Esophagus muscularis mucosa (tissue), 4 donors: Measurements from ENCODE around the gene CACNA2D3. TPM values are rescaled to one million over a fixed set of nuclear protein-coding genes. Genes with fewer than 3 reads are reported as not detected.
A peak's percentile ranks its signal among the peaks of the same experiment; 100 is the strongest.

Experiments used
- DNase-seq: peaks from one replicate; pipeline ENCODE4 v3.0.0-alpha.2; 2017; ENCODE audit errors: extremely low spot score
- H3K27ac ChIP-seq, 4 donors: fragments of 200-600 bp; sonication (generic); replicated peaks in 1 of 4; 1 replicate in 3 of 4; 2 replicates in 1 of 4; pipeline ENCODE4 v1.5.1; 2016 to 2019; ENCODE audit warnings: mild to moderate bottlenecking in 1 of 4
- H3K27me3 ChIP-seq, 4 donors: fragments of 200-600 bp; sonication (generic); one replicate each; pipeline versions ENCODE4 v1.5.1 to v1.6.0; 2016 to 2019
- H3K36me3 ChIP-seq, 4 donors: fragments of 200-600 bp; sonication (generic); one replicate each; pipeline ENCODE4 v1.5.1; 2016 to 2019
- H3K4me1 ChIP-seq, 4 donors: fragments of 200-600 bp; sonication (generic); one replicate each; pipeline ENCODE4 v1.5.1; 2016 to 2019
- H3K4me3 ChIP-seq, 4 donors: fragments of 200-600 bp; sonication (generic); 1 replicate in 2 of 4; 2 replicates in 2 of 4; pipeline ENCODE4 v1.5.1; 2016 to 2019; ENCODE audit warnings: mild to moderate bottlenecking in 4 of 4, moderate library complexity in 1 of 4
- H3K9me3 ChIP-seq, 4 donors: fragments of 200-600 bp; sonication (generic); 1 replicate in 3 of 4; 2 replicates in 1 of 4; pipeline ENCODE4 v1.5.1; 2016 to 2019
- CTCF ChIP-seq, 3 experiments: fragments of 200-600 bp in 2 of 3; fragments of 450-650 bp in 1 of 3; sonication (generic) in 2 of 3; IDR thresholded peaks; one replicate each; pipeline ENCODE4 v1.5.1; 2017 to 2019; ENCODE audit warnings: antibody characterized with exemption in 3 of 3, mild to moderate bottlenecking in 2 of 3, moderate library complexity in 1 of 3
- EP300 ChIP-seq: sonication (generic); formaldehyde crosslinking; IDR thresholded peaks from one replicate; pipeline ENCODE4 v1.6.1; 2017; ENCODE audit warnings: antibody characterized with exemption
- POLR2A ChIP-seq: fragments of 450-650 bp; IDR thresholded peaks from one replicate; pipeline ENCODE4 v1.6.1; 2017; ENCODE audit warnings: antibody characterized with exemption, moderate library complexity, mild to moderate bottlenecking, low read depth
- POLR2AphosphoS5 ChIP-seq, 2 donors: sonication (generic); formaldehyde crosslinking; IDR thresholded peaks; one replicate each; pipeline ENCODE4 v1.6.1; 2017; ENCODE audit warnings: antibody characterized with exemption in 2 of 2
- WGBS: methylation state at CpG from one replicate; pipeline ENCODE4 v1.1.5; 2018; 5-methylcytosine and 5-hydroxymethylcytosine counted together
- intact Hi-C: fragments of 100-400 bp; cut with DNase I; formaldehyde crosslinking; loops from one replicate; pipeline ENCODE4 v1.15.1; 2023
- total RNA-seq, 4 donors: library from RNA; depleted of rRNA; stranded (reverse); fragments of >200 nt; gene quantifications; one replicate each; pipeline versions ENCODE4 v1.1.0 to v1.2.1, GENCODE V29; 2016

The CACNA2D3 gene
- total RNA-seq, 4 donors from 2014 or later, result 2.5 to 6.3 (median 3.9) TPM

- intact Hi-C loops, result no loop called here
- no peaks in the 10 kb centered on the region for H3K9me3 ChIP-seq
- 82% methylated on average over 6 of the region's 6 CpGs for WGBS
- peaks cover 0 to 3% (median 0%) of the 10 kb centered on the region in 4 donors for H3K36me3 ChIP-seq
- H3K4me3 ChIP-seq, result no peak overlapping the region
- TF ChIP-seq POLR2AphosphoS5 (IDR thresholded peaks at IDR 0.05) (no peak), CTCF (IDR thresholded peaks at IDR 0.05) (no peak)
- no peaks in the 10 kb centered on the region for H3K4me1 ChIP-seq
- H3K27ac ChIP-seq, result no peak overlapping the region
- peak; percentile 84 for DNase-seq
- no peaks in the 10 kb centered on the region for H3K27me3 ChIP-seq
These were observed 442.1 kb downstream of the CACNA2D3 start for GRCh38 chr3:54564374-54564925.

DNA sequence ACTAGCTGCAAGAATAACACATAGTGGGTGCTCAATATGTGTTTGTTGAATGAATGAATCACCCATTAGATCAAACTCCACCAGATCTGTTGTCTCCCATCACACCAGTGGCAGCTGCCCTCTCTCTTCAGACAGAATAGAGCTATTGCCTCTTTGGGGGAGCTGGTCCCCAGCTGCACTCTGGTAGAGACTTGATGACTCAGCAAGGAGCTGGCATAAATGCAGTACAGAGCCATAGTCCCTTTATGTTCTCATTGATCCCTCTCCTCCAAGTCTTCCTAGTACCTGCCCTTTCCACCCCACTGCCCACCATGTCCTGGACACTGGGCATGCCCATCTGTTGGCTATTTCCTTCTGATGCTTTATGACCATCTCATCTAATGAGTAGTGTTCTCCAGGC, 443.6 kb downstream of the CACNA2D3 start:
- no peak overlapping the region for H3K4me3 ChIP-seq
- no peaks in the 10 kb centered on the region for H3K9me3 ChIP-seq
- H3K36me3 ChIP-seq, result peaks cover 0 to 3% (median 0%) of the 10 kb centered on the region in 4 donors
- intact Hi-C loops, result no loop called here
- no peak overlapping the region for H3K27ac ChIP-seq
- no peaks in the 10 kb centered on the region for H3K4me1 ChIP-seq
- TF ChIP-seq CTCF (IDR thresholded peaks at IDR 0.05), result no peak
- TF ChIP-seq POLR2A, result no peak
- DNase-seq, result peak; percentile 82
- H3K27me3 ChIP-seq, result no peaks in the 10 kb centered on the region

GRCh38 chr3:54567949-54568348, 445.6 kb downstream of the CACNA2D3 start:
- WGBS, result 64% methylated on average over 3 of the region's 3 CpGs
- DNase-seq, result peak; percentile 24

GRCh38 chr3:54570008-54570407, 447.7 kb downstream of the CACNA2D3 start:
- intact Hi-C loops, result no loop called here

More at GRCh38 chr3:54567949-54568348, 445.6 kb downstream of the CACNA2D3 start:
- TF ChIP-seq POLR2AphosphoS5 (IDR thresholded peaks at IDR 0.05), result no peak
- TF ChIP-seq CTCF (IDR thresholded peaks at IDR 0.05), result no peak
- TF ChIP-seq EP300, result no peak
- intact Hi-C loops, result no loop called here
- H3K27me3 ChIP-seq, result no peaks in the 10 kb centered on the region
- no peaks in the 10 kb centered on the region for H3K4me1 ChIP-seq
- no peak overlapping the region for H3K27ac ChIP-seq
- H3K9me3 ChIP-seq, result no peaks in the 10 kb centered on the region
- peaks cover 0 to 3% (median 0%) of the 10 kb centered on the region in 4 donors for H3K36me3 ChIP-seq
- no peak overlapping the region for H3K4me3 ChIP-seq

More at GRCh38 chr3:54570008-54570407, 447.7 kb downstream of the CACNA2D3 start:
- H3K9me3 ChIP-seq, result no peaks in the 10 kb centered on the region
- WGBS, result 94% methylated on average over 7 of the region's 7 CpGs
- H3K4me3 ChIP-seq, result no peak overlapping the region
- H3K36me3 ChIP-seq, result no peaks in the 10 kb centered on the region
- no peak overlapping the region for H3K27ac ChIP-seq
- H3K27me3 ChIP-seq, result no peaks in the 10 kb centered on the region
- DNase-seq, result peak; percentile 70
- H3K4me1 ChIP-seq, result no peaks in the 10 kb centered on the region
- TF ChIP-seq POLR2A (no peak), CTCF (IDR thresholded peaks at IDR 0.05) (no peak), POLR2AphosphoS5 (IDR thresholded peaks at IDR 0.05) (no peak), EP300 (no peak)
